ENCODE results near the gene FAM219A. TPM values are rescaled to one million over a fixed set of nuclear protein-coding genes. Genes with fewer than 3 reads are reported as not detected.

FAM219A gene
- total RNA-seq, 1 donor from 2014 or later, result 13.4 TPM

DNA sequence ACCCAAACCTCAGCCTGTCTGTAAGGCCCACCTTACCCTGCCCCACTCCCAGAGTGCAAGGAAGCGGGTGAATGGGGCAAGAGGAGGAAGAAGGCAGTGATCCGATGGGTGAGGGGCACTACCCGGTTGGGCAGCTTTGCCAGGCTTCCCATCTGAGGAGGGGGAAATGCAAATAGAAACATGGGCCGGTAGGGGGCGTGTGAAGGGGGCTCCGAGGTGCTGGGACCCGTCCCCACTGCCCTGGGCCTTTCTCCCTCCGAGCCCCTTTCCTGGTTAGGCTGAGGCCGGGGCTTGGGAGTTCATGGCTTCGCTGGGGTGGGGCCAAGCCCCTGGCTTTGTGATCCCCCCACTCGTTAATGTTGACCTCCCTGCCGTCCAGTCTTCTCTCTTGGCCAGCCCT, 58.1 kb downstream of the FAM219A start:
- Mint-ChIP-seq H3K9me3 (no peaks in the 10 kb centered on the region), H3K27ac (no peak overlapping the region), H3K4me3 (no peak overlapping the region), H3K27me3 (no peaks in the 10 kb centered on the region), H3K4me1 (ENCODE audit: unreplicated experiment) (no peaks in the 10 kb centered on the region), H3K36me3 (no peaks in the 10 kb centered on the region)
- TF ChIP-seq, protein P1, sequence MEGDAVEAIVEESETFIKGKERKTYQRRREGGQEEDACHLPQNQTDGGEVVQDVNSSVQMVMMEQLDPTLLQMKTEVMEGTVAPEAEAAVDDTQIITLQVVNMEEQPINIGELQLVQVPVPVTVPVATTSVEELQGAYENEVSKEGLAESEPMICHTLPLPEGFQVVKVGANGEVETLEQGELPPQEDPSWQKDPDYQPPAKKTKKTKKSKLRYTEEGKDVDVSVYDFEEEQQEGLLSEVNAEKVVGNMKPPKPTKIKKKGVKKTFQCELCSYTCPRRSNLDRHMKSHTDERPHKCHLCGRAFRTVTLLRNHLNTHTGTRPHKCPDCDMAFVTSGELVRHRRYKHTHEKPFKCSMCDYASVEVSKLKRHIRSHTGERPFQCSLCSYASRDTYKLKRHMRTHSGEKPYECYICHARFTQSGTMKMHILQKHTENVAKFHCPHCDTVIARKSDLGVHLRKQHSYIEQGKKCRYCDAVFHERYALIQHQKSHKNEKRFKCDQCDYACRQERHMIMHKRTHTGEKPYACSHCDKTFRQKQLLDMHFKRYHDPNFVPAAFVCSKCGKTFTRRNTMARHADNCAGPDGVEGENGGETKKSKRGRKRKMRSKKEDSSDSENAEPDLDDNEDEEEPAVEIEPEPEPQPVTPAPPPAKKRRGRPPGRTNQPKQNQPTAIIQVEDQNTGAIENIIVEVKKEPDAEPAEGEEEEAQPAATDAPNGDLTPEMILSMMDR (conservative IDR thresholded peaks at IDR 0.05), result peak; percentile 41
- no peak for DNase-seq (ENCODE audit: extremely low spot score, unreplicated experiment)

DNA sequence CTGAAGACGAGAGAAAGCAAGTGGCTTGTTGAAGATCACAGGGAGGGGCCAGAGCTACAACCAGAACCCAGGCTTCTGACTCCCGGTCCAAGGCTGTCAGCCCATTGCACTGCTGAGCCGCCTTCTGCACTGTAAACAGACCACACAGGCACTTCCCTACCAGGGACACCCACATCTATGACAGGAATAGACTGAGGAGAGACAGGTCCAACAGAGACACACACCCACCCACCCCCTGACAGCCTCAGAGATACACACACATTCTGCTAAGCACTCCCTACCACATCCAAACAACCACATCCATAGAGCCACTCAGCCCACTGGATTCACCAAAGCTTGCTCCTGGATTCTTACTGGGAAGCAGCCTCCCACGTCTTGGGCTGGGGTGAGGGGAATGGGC, 58.6 kb downstream of the FAM219A start:
- Mint-ChIP-seq H3K4me1 (ENCODE audit: unreplicated experiment) (no peaks in the 10 kb centered on the region), H3K36me3 (no peaks in the 10 kb centered on the region), H3K27ac (no peak overlapping the region), H3K4me3 (no peak overlapping the region), H3K9me3 (no peaks in the 10 kb centered on the region), H3K27me3 (no peaks in the 10 kb centered on the region)
- TF ChIP-seq, protein P1 (conservative IDR thresholded peaks at IDR 0.05), result no peak
- DNase-seq (ENCODE audit: extremely low spot score, unreplicated experiment), result no peak

DNA sequence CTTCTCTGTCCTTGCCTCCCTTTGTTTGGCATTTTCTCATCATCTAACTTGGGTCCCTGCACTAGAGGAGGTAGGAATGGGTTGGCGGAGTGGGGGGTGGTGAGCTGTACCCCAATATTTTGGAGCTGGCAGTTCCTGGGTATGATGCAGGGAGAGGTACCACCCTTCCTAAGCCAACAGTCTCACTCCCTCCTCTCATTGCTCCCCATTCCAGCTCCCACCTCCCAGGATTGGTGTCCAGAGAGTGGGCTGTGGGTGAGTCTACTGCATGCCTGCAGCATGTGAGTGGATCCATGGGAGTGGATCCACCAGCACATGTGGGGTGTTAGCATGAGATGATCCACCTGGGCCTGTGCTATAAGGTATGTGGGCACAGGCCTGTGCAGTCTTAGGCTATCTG, 59.5 kb downstream of the FAM219A start:
- no peak for DNase-seq (ENCODE audit: extremely low spot score, unreplicated experiment)
- no peaks in the 10 kb centered on the region for H3K9me3 Mint-ChIP-seq
- H3K27me3 Mint-ChIP-seq, result peaks cover 3% of the 10 kb centered on the region
- no peaks in the 10 kb centered on the region for H3K36me3 Mint-ChIP-seq
- no peak overlapping the region for H3K4me3 Mint-ChIP-seq
- H3K4me1 Mint-ChIP-seq (ENCODE audit: unreplicated experiment), result no peaks in the 10 kb centered on the region
- H3K27ac Mint-ChIP-seq, result no peak overlapping the region
- TF ChIP-seq, protein P1 (conservative IDR thresholded peaks at IDR 0.05), result no peak

DNA sequence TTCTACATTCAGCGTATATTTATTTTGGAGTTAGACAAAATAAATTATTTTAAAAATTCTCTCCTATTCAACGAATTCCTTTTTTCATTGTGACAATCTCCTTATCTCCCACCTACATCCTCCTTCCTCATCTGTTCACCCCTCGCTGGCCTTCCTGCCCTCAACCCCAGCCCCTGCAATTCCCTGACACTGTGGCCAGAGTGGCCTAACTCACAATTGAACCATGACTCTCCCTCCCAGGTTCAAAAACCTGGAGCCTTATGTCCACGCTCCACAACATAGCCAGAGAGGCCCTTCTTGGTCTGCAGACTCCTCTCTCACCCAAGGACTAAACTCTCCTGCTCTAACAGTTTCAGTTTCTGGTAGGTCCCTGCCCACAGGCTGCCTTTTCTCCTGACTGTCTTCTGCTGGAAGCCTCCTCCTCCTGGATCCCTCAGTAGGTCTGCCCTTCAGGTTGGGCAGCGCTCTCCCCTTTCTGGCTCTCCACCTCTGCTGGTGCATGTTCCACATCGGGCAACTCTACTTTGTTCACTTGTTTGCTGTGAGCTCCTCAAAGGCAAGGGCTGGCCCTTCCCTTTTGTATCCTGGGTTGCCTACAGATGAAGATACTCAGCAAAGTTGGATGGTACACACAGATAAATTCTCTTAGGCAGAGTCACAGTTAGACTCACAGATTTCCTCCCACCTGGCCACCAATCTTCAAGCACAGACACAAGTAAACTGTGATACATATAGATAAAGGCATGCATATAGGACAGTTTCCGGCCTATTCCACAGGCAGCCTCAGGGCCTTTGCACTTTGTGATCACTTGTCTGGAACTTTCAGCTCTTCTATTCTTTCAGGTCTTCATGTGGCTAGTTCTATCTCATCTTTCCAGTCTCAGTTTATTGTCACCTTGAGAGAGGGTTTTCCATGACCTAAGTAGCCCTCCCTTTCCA, 61.8 kb downstream of the FAM219A start:
- TF ChIP-seq, protein P1 (conservative IDR thresholded peaks at IDR 0.05), result no peak
- Mint-ChIP-seq H3K4me3 (no peak overlapping the region), H3K27ac (no peak overlapping the region), H3K27me3 (peaks cover 19% of the 10 kb centered on the region), H3K9me3 (no peaks in the 10 kb centered on the region), H3K4me1 (ENCODE audit: unreplicated experiment) (no peaks in the 10 kb centered on the region), H3K36me3 (no peaks in the 10 kb centered on the region)
- peak; percentile 49 for DNase-seq (ENCODE audit: extremely low spot score, unreplicated experiment)

DNA sequence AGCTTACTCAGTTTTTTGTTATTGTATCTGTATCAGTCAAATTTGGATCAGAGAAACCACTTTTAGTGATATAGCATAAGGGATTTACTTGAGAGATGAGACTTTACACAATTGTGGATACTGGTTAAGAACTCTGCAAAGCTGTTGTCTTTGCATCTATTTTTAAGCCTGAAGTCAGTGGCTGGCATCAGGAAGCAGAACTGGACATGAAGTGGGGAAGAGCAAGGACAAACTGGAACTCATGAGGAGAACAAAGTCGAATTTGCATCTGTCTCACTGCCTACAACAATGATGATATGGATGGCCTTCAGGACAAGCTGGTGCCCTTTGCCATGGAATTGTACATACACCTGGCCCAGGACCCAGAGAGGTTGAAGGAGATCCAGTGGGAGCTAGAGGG, 65.9 kb downstream of the FAM219A start:
- TF ChIP-seq, protein P1 (conservative IDR thresholded peaks at IDR 0.05), result no peak
- no peaks in the 10 kb centered on the region for H3K36me3 Mint-ChIP-seq
- H3K9me3 Mint-ChIP-seq, result no peaks in the 10 kb centered on the region
- peaks cover 35% of the 10 kb centered on the region for H3K27me3 Mint-ChIP-seq
- DNase-seq (ENCODE audit: extremely low spot score, unreplicated experiment), result no peak
- no peak overlapping the region for H3K27ac Mint-ChIP-seq
- no peaks in the 10 kb centered on the region for H3K4me1 Mint-ChIP-seq (ENCODE audit: unreplicated experiment)
- no peak overlapping the region for H3K4me3 Mint-ChIP-seq

Measured in type B pancreatic cell (in vitro differentiated cells).